ENCODE measurements around the gene KCTD5. TPM values are rescaled to one million over a fixed set of nuclear protein-coding genes. Genes with fewer than 3 reads are reported as not detected.
A peak's percentile ranks its signal among the peaks of the same experiment; 100 is the strongest.
"Not testable (repeated sequence)": the region's sequence is repeated elsewhere in the genome, so short reads cannot be mapped to it uniquely, and the experiment has no call there.

The KCTD5 gene, protein sequence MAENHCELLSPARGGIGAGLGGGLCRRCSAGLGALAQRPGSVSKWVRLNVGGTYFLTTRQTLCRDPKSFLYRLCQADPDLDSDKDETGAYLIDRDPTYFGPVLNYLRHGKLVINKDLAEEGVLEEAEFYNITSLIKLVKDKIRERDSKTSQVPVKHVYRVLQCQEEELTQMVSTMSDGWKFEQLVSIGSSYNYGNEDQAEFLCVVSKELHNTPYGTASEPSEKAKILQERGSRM
- 20.0 TPM for polyA plus RNA-seq (2012; ENCODE audit: missing spikeins)

DNA sequence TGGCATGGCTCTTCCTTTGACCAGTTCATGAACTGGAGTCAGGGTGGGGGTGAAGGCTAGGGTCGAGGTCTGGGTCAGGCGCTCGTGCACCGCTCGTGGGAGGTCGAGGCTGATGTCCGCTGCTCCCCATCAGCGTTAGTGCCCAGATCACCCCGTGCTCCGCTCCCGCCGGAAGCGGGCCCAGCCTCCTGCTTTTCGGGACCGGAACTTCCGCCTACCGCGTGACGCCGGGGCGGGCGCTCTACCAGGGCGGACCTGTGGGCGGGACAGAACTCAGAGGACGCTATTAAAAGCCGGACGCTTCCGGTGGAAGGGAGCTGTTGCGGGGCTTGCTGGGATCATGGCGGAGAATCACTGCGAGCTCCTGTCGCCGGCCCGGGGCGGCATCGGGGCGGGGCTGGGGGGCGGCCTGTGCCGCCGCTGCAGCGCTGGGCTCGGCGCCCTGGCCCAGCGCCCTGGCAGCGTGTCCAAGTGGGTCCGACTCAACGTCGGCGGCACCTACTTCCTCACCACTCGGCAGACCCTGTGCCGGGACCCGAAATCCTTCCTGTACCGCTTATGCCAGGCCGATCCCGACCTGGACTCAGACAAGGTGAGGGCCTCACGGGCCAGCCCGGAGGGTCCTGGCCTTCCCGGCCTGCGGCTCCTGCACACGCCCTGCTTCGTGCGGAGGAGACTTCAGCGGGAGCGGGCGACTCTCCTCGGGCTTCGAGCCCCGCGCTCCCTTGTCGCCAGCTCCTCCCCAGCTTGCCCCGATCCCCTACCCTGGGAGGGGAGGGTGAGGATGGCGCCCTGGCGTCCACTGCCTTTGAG, at the start of gene KCTD5:
Gene KCTD5 (plus strand): TSS at position 315 of the 813 bp plus-strand sequence. CDS start 26 bp downstream, at position 341.
- FAIRE-seq (peak; percentile 74), DNase-seq (ENCODE audit: insufficient read length) (peak; percentile 96)
- TF ChIP-seq POLR2A (IDR thresholded peaks at IDR 0.05; ENCODE audit: low read depth, low read length) (peak; percentile 95), TAF1 (IDR thresholded peaks at IDR 0.05; ENCODE audit: borderline replicate concordance, low read depth, low read length) (peak; percentile 95), POLR2AphosphoS5 (IDR thresholded peaks at IDR 0.05; ENCODE audit: low read depth, low read length) (peak; percentile 94)

DNA sequence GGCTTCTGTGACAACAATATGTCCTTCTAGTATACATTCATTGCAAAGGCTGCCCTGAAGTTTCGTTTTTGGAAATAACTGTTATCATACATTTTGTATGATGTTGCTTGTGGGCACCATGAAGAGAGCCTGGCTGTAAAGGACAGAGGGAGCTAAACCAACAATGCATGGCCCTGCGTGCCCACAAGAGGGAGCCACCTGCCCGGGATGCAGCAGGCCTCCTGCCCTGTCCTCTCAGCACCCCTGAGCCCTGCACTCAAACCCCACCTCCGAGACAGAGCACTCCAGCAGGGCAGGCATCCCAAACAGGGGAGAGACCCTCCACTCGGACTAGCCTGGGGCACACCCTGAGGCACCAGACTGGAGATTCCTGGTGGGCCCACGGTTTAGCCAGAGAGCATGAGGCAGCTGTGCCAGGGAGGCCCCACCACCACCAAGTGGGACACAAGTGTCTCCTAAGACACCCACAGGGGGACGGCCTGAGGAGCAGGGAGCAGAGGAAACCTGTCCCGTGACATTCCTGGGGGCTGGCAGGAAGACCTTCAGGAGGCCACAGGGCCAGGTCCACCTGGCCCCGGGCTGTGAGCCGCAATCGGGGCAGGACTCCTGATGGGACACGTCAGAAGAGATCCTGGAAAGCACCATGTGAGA, 43.1 kb upstream of the KCTD5 start:
- peak; percentile 84 for FAIRE-seq
- not testable (repeated sequence) for DNase-seq (ENCODE audit: insufficient read length)

DNA sequence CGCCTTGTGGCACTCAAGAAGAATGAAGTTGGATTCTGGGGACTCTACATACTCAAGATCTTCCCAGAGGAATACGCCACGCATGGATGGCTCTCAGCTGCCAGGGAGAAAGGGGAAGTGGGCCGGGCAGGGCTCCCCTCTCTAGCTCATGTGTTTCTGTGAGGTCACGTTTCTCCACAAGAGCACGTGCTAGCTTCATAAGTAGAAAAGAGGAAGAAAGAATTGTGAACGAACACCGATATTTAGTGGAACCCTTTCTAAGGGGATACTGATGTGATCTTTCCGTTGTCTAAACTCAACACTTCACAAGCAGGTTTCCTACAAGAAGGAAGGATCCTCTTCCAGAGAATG, 42.6 kb upstream of the KCTD5 start:
- DNase-seq (ENCODE audit: insufficient read length); FAIRE-seq: not testable (repeated sequence)

DNA sequence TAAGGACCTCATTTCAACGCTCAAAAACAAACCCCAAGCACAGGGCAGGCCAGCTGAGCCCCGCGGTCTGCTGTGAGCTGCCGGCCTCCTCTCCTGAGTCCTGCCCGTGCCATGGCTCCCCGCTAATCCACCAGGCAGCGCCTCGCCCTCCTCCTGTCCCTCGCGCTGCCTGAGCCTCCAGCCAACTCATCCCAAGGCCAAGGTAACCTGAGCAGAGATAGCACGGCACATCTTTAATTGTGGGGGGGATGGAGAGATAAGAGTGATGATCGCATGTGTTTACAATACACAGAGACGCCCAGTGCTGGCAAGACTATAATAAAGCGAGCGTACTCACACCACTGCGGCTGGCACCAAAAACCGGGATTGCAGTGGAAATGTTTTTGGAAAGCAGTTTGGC, 39.8 kb upstream of the KCTD5 start:
- FAIRE-seq, result not testable (repeated sequence)

DNA sequence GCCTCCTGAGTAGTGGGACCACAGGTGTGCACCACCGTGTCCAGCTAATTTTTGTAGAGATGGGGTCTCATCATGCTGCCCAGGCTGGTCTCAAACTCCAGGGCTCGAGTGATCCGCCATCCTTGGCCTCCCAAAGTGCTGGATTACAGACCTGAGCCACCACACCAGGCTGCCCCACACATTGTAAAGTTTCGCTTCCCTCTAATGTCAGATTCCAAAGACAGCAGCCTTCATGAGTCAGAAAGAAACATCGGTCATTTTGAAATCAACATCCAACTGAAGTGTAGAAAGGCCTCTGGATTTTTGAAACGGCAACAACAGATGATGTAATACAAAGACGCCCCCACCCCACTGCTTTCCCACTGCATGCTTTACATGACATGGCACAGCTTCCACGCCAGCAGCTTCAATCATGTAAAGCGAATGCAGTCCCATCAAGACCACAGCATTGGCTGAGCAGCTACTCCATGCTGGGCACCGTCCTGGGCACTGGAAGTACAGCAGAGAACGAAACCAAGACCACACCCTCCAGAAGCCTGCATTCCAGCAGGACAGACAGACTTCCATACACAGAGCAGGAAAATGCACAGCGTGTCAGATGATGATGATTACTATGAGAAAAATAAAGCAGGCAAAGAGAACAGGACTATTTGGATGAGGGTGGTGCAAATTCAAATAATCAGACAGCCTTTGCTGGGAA, 37.4 kb upstream of the KCTD5 start:
- FAIRE-seq, result peak; percentile 65

More for the DNA sequence above, 39.8 kb upstream of the KCTD5 start:
- DNase-seq (ENCODE audit: insufficient read length), result not testable (repeated sequence)

DNA sequence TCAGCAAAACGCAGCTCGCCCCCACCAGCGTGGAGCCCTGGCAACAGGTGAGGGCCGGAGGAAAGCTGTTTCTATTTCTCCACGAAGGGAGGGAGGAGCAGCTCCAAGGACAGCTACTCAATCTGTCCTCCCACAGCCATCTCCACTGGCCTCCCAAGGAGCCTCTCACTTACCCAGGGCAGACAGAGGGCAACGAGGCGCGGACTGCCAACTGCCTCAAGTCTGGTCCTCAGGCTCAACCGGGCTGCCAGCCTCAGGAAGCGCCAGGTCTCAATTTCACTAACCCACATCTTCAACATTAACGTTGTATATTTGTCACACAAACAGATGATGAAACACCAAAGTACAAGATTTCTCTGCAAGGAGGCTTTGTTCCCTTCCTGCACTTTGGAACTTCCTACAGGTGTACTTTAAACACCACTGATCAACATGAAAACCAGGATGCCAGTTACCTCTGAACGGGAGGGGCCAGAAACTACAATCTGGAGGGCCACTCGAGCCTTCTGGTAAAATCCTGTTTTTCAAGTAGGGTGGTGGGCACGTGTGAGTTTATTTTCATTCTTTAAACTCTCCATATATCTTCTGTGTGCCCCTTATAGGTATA, 31.0 kb upstream of the KCTD5 start:
- not testable (repeated sequence) for DNase-seq (ENCODE audit: insufficient read length); FAIRE-seq

More for the DNA sequence above, 37.4 kb upstream of the KCTD5 start:
- not testable (repeated sequence) for DNase-seq (ENCODE audit: insufficient read length)

DNA sequence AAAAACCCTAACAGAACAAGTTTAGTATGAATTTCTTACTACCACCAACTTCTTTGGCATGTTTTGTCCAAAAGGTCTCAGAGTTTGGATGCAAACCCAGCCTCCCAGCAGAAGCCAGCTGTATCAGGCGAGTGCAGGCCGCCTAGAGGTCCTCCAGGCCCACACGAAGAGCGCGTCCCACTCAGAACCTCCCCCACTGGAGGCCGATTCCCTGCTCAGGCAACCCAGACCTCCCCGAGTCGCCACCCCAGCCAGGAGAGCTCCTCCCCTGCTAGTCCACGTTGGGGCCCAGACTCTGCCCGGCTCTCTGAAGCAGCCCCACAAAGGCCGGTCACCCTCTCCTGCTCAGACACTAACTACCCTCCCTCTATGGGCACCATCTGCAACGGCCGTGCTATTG, 28.4 kb upstream of the KCTD5 start:
- not testable (repeated sequence) for FAIRE-seq; DNase-seq (ENCODE audit: insufficient read length)

DNA sequence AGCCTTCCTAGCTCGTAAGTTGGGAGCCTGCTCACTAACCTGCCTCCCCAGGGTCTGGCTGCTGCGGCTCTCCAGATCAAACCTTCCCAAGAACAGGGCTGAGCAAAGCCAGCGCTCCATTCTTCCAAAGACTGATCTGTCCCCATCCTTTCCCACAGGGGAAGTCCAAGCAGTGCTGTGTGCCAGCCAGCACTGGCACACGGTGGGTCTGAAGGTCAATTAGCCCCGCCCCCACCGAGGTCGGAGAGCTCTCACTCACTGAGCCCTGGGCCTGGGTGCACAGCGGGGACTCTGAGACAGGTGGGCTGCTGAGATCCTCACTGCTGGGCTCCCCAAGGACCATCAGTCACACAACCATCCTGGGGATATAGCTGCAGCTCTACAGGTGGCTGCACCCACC, 27.4 kb upstream of the KCTD5 start:
- FAIRE-seq; DNase-seq (ENCODE audit: insufficient read length): not testable (repeated sequence)

DNA sequence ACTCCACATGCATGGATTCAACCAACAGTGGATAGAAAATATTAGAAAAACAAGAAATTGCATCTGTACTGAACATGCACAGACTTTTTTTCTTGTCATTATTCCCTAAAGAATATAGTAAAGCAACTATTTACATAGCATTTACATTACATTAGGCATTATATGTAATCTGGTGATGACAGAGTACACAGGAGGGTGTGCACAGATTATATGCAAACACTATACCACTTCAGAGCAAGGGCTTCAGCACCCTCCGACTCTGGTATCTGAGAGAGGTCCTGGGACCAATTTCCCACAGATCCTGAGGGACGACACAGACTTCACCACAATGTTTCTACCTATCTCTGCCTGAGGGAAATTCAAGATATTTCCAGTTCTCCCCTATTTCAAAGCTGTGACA, 25.3 kb upstream of the KCTD5 start:
- DNase-seq (ENCODE audit: insufficient read length), result no peak
- FAIRE-seq, result no peak
- no peak for TF ChIP-seq TAF1 (IDR thresholded peaks at IDR 0.05; ENCODE audit: borderline replicate concordance, low read depth, low read length)
- no peak for TF ChIP-seq POLR2A (IDR thresholded peaks at IDR 0.05; ENCODE audit: low read depth, low read length)
- TF ChIP-seq POLR2AphosphoS5 (IDR thresholded peaks at IDR 0.05; ENCODE audit: low read depth, low read length), result no peak

DNA sequence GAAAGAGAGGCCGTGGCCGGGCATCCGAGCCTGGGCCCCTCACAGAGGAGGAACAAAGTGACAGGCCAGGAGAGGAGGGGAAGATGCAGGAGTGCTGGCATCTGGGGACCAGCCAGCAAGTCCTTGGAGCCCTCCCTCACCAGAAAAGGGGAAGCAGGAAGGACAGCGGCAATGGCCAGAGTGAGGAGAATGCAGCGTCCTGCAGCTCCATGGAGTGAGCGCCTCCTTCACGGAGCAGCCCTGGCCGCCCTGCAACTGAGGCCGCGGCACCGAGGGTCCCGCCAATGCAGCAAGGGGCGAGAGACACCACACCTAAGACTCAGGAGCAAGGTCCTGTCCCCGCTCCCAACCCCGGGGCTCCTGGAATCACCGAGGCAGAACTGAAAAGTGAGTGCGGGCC, 24.5 kb upstream of the KCTD5 start:
- FAIRE-seq; DNase-seq (ENCODE audit: insufficient read length): not testable (repeated sequence)

DNA sequence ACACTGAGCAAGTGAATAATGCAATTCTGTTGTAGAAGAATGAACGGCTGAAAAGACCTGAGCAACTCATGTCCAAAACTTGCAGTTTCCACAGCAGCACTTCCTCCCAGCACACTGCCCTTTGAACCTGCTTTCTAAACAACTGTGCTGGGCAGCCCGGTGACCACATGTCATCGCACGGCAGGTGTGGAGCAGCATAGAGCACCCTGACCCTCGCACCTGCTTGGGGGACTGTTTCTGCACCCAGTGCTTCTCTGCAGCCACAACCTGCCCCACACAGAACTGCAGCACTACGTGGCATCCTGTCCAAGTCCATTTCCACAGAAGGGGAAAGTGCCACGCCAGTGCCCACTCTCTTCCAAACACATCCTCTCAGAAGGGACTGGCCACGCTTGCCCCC, 22.8 kb upstream of the KCTD5 start:
- DNase-seq (ENCODE audit: insufficient read length); FAIRE-seq: not testable (repeated sequence)

DNA sequence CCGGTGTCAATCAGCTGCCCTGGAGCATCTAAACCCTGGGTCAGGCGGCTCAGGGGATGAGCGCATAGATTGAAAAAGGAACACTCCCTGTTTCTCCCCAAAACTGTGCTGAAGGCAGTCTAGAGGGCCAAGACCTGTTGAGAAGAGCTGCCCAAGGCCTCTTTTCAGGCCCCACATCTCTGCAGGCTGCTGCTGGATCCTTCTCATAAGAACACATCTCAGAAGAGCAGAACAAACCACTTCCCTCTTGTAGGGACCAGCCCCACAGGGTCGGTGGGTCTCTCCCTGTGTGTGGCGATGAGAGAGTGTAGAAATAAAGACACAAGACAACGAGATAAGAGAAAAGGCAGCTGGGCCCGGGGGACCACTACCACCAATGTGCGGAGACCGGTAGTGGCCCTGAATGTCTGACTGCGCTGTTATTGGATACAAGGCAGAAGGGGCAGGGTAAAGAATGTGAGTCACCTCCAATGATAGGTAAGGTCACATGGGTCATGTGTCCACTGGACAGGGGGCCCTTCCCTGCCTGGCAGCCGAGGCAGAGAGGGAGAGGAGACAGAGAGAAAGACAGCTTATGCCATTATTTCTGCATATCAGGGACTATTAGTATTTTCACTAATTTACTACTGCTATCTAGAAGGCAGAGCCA, 22.2 kb upstream of the KCTD5 start:
- FAIRE-seq; DNase-seq (ENCODE audit: insufficient read length): not testable (repeated sequence)

DNA sequence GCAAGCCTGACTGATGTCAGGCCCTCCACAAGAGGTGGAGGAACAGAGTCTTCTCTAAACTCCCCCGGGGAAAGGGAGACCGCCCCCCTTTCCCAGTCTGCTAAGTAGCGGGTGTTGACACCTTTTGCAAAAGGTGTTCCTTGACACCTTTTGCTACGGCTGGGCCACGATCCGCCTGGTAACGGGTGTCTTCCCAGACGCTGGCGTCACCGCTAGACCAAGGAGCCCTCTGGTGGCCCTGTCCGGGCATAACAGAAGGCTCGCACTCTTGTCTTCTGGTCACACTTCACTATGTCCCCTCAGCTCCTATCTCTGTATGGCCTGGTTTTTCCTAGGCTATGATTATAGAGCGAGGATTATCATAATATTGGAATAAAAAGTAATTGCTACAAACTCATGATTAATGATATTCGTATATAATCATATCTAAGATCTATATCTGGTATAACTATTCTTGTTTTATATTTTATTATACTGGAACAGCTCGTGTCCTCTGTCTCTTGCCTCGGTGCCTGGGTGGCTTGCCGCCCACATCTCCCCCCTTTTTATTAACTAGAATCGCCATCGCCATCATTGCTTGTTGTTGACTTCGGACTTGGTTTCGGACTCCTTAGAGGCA, 21.5 kb upstream of the KCTD5 start:
- FAIRE-seq; DNase-seq (ENCODE audit: insufficient read length): not testable (repeated sequence)

Data from GM12892 (cell line).